ENCODE measurements around the gene ABCB1.

GRCh38 chr7:87628780-87629569 is 28.3 kb upstream of the ABCB1 start:
- TF ChIP-seq POLR2A (IDR thresholded peaks at IDR 0.05; ENCODE audit: low read length) (no peak), GATA1 (IDR thresholded peaks at IDR 0.05; ENCODE audit: low read depth, low read length) (no peak)

All from erythroblast (primary cell).